Stimulated activated CD8-positive, alpha-beta memory T cell treated with anti-CD3 and anti-CD28 coated beads, Interleukin-4, amount 100 ng/mL, for 4 hours (primary cell): ENCODE measurements around the gene SPATA16.
"Not testable (repeated sequence)": the region's sequence is repeated elsewhere in the genome, so short reads cannot be mapped to it uniquely, and the experiment has no call there.

ENCODE experiments used
- DNase-seq, 2 donors: peaks; one replicate each; pipeline ENCODE4 v3.0.0-alpha.2; 2020; ENCODE audit warnings: low read depth in 2 of 2, low spot score in 1 of 2

Gene SPATA16

GRCh38 chr3:173064631-173065030 is 76.4 kb downstream of the SPATA16 start:
- no peak for DNase-seq

GRCh38 chr3:173058229-173058628 is 82.8 kb downstream of the SPATA16 start:
- DNase-seq = no peak

- no peak for DNase-seq
Measured at GRCh38 chr3:173055228-173055933, 85.7 kb downstream of the SPATA16 start.

- no peak for DNase-seq
Measured at GRCh38 chr3:173049360-173049759, 91.7 kb downstream of the SPATA16 start.

- no peak for DNase-seq
Measured at GRCh38 chr3:173045770-173046382, 95.2 kb downstream of the SPATA16 start.

GRCh38 chr3:173044998-173045397 is 96.0 kb downstream of the SPATA16 start:
- DNase-seq = no peak

GRCh38 chr3:173043757-173044156 is 97.3 kb downstream of the SPATA16 start:
- DNase-seq = no peak

GRCh38 chr3:173038484-173038871 is 102.6 kb downstream of the SPATA16 start:
- no peak for DNase-seq

- no peak for DNase-seq
Measured at GRCh38 chr3:173037840-173038483, 103.1 kb downstream of the SPATA16 start.

- DNase-seq = no peak
Measured at GRCh38 chr3:173030273-173030672, 110.8 kb downstream of the SPATA16 start.

GRCh38 chr3:173028351-173028750 is 112.7 kb downstream of the SPATA16 start:
- DNase-seq = no peak

GRCh38 chr3:173027429-173027828 is 113.6 kb downstream of the SPATA16 start:
- no peak for DNase-seq

GRCh38 chr3:173025941-173026340 is 115.1 kb downstream of the SPATA16 start:
- no peak for DNase-seq

GRCh38 chr3:173021547-173022185 is 119.4 kb downstream of the SPATA16 start:
- DNase-seq = no peak

- DNase-seq = not testable (repeated sequence)
Measured at GRCh38 chr3:173020128-173020527, 120.9 kb downstream of the SPATA16 start.

GRCh38 chr3:173019378-173019777 is 121.7 kb downstream of the SPATA16 start:
- no peak for DNase-seq

- no peak for DNase-seq
Measured at GRCh38 chr3:173018758-173019157, 122.3 kb downstream of the SPATA16 start.

GRCh38 chr3:173013219-173013832 is 127.7 kb downstream of the SPATA16 start:
- no peak for DNase-seq

- DNase-seq = no peak
Measured at GRCh38 chr3:173009410-173009809, 131.6 kb downstream of the SPATA16 start.

- no peak for DNase-seq
Measured at GRCh38 chr3:173008978-173009377, 132.1 kb downstream of the SPATA16 start.

- DNase-seq = no peak
Measured at GRCh38 chr3:173007079-173007723, 133.8 kb downstream of the SPATA16 start.
